ENCODE measurements around the gene CYBA. TPM values are rescaled to one million over a fixed set of nuclear protein-coding genes. Genes with fewer than 3 reads are reported as not detected.
A peak's percentile ranks its signal among the peaks of the same experiment; 100 is the strongest.

Gene CYBA
- total RNA-seq, 3 donors from 2014 or later (not counting 1 experiment from before 2014, with no cell fraction given) = 1,001 to 1,351 (median 1,051) TPM

DNA sequence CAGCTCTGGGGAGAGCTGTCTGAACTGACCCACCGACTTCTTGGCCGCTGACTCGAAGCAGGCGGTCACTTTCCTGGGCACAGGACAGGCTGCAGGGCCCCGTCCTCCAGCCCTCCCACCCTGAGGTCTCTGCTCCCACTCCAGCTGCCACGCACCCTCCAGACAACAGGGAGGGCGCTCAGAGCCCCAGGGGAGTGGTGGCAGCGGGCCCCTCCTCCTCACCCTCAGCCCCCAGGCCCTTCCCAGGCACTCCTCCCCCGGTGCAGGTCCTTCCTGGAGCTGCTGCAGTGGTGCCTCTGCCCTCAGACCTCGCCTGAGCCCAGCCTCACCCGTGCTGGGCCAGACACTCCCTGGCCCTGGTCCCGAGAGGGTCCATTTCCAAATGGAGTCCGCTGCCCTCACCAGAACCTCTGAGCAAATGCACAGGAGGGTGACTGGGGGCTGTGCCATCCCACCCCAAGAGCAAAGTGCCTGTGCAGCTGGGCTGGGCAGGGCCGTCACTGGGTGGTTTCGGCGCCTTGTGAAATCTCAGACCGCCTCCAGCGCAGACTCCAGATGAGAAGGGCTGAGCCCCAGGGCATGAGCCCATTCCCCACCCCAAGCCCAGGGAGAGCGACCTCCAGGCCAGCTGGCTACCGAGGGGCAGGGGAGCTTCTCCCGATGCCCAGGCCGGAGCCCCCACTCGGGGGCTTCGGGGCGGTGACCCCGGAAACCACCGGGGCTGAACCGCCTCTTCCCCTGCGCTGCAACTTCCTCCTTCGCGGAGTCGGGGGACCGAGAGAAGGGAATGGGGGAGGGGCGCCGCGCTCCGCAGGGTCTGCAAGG lies 717 bp downstream of the CYBA start:
- Histone ChIP-seq H3K27me3 (ENCODE audit: control insufficient read depth, insufficient read depth, low read length) (no peaks in the 10 kb centered on the region), H3K9me3 (ENCODE audit: control insufficient read depth, insufficient read depth, low read length) (no peaks in the 10 kb centered on the region), H3K4me1 (ENCODE audit: control insufficient read depth, insufficient read depth, low read length) (peaks cover 92% of the 10 kb centered on the region), H3K27ac (ENCODE audit: low read length) (peak overlapping the region; percentile 99), H3K36me3 (ENCODE audit: control insufficient read depth, insufficient read depth, low read length) (peaks cover 36% of the 10 kb centered on the region), H3K4me3 (ENCODE audit: low read length) (peak overlapping the region; percentile 87)
- no peaks in the 10 kb centered on the region for H3K36me3 Mint-ChIP-seq
- no peaks in the 10 kb centered on the region for H3K9me3 Mint-ChIP-seq
- ATAC-seq (peak; percentile 10 to 25 (median 18)), DNase-seq (peak; percentile 61 to 65)
- WGBS (ENCODE audit: insufficient coverage) = 9% methylated on average over 37 of the region's 37 CpGs
- H3K27ac Mint-ChIP-seq = peak overlapping the region; percentile 96 to 99
- H3K27me3 Mint-ChIP-seq (ENCODE audit: low read depth in 2 of 2) = no peaks in the 10 kb centered on the region
- peaks cover 46 to 74% of the 10 kb centered on the region in 2 donors for H3K4me1 Mint-ChIP-seq
- H3K4me3 Mint-ChIP-seq = peak overlapping the region; percentile 95
- intact Hi-C loops (cut with micrococcal nuclease) = loop anchor here (2.0 to 5.0 kb wide), 2 partner anchors 51 to 1263 kb away; no protein-coding TSS in a partner anchor
- TF ChIP-seq, protein P1, sequence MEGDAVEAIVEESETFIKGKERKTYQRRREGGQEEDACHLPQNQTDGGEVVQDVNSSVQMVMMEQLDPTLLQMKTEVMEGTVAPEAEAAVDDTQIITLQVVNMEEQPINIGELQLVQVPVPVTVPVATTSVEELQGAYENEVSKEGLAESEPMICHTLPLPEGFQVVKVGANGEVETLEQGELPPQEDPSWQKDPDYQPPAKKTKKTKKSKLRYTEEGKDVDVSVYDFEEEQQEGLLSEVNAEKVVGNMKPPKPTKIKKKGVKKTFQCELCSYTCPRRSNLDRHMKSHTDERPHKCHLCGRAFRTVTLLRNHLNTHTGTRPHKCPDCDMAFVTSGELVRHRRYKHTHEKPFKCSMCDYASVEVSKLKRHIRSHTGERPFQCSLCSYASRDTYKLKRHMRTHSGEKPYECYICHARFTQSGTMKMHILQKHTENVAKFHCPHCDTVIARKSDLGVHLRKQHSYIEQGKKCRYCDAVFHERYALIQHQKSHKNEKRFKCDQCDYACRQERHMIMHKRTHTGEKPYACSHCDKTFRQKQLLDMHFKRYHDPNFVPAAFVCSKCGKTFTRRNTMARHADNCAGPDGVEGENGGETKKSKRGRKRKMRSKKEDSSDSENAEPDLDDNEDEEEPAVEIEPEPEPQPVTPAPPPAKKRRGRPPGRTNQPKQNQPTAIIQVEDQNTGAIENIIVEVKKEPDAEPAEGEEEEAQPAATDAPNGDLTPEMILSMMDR (IDR thresholded peaks at IDR 0.05) = no peak

DNA sequence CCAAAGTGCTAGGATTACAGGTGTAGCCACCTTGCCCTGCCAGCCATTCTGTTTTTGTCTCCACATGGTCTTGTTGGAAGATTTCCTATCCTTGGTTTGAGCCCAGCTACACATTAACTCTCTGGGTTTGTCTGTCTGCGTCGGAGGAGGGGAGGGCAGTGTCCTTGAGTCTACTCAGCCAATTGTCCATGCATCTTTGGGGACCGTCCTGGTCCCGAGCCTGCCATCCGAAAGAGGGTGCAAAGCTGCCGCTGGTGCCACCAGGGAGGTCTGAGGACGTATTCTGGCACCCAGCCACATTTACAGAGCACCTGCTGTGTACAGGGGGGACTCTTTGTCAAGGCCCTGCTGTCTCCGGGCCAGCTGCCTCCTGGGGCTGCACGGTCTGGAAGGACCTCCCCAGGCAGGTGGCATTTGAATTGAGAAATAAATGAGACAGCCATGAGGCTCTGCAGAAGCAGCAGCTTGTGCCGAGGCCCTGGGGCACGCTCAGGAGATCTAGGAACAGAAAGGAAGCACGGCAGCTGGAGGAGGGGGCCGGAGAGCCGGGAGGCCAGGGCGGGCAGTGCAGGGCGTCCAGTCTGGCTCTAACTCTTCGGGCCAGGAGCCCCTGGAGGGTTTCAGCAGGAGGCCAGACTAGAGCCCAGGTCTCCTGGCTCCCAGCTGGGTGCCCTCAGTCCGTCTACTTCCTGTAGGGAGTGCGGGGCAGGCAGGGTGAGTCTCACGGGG lies 1.5 kb downstream of the CYBA start:
- Histone ChIP-seq H3K4me1 (ENCODE audit: control insufficient read depth, insufficient read depth, low read length) (peaks cover 88% of the 10 kb centered on the region), H3K36me3 (ENCODE audit: control insufficient read depth, insufficient read depth, low read length) (peaks cover 38% of the 10 kb centered on the region), H3K27me3 (ENCODE audit: control insufficient read depth, insufficient read depth, low read length) (no peaks in the 10 kb centered on the region), H3K9me3 (ENCODE audit: control insufficient read depth, insufficient read depth, low read length) (no peaks in the 10 kb centered on the region), H3K27ac (ENCODE audit: low read length) (peak overlapping the region; percentile 99), H3K4me3 (ENCODE audit: low read length) (peak overlapping the region; percentile 87)
- no peaks in the 10 kb centered on the region for H3K9me3 Mint-ChIP-seq
- H3K36me3 Mint-ChIP-seq = no peaks in the 10 kb centered on the region
- no peaks in the 10 kb centered on the region for H3K27me3 Mint-ChIP-seq (ENCODE audit: low read depth in 2 of 2)
- H3K4me3 Mint-ChIP-seq = peak overlapping the region; percentile 95
- peaks cover 46 to 74% of the 10 kb centered on the region in 2 donors for H3K4me1 Mint-ChIP-seq
- intact Hi-C loops (cut with micrococcal nuclease) = no loop called here
- ATAC-seq (no peak), DNase-seq (no peak)
- H3K27ac Mint-ChIP-seq = peak overlapping the region; percentile 96 to 99
- 77% methylated on average over 20 of the region's 20 CpGs for WGBS (ENCODE audit: insufficient coverage)
- TF ChIP-seq, protein P1 (IDR thresholded peaks at IDR 0.05) = no peak

DNA sequence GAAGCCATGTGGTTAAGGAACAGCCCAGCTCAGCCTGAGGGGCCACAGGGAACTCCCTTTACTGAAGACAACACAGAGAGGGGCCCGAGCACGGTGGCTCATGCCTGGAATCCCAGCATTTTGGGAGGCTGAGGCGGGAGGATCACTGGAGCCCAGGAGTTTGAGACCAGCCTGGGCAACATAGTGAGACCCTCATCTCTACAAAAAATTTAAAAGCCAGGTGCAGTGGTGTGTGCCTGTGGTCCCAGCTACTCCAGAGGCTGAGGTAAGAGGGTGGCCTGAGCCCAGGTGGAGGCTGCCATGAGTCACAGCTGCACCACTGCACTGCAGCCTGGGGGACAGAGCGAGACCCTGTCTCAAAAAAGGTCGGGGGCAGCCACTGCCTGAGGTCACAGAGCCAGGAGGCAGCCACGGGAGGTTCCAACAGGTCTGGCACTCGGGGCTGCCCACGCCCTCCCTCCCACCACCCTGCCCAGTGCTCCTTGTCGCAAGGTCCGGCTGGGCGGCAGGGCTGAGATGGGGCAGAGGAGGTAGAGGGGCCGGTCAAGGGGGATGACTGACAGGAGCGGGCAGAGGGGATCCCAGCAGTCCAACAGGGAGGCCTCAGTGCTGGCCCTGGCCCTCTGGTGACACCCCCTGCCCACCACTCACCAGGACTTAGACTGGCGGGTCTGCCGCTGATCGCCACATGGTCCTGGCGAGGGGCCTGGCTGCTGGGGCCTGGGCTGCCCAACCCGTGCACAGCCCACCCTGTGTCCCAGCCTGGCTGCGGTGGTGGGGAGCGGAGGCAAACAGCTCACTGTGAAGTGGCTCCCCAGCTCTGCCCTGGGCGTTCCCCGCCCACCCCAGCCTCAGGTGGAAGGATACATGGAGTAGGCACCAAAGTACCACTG lies 3.4 kb downstream of the CYBA start:
- DNase-seq = no peak
- Histone ChIP-seq H3K36me3 (ENCODE audit: control insufficient read depth, insufficient read depth, low read length) (peaks cover 53% of the 10 kb centered on the region), H3K4me1 (ENCODE audit: control insufficient read depth, insufficient read depth, low read length) (peaks cover 74% of the 10 kb centered on the region), H3K4me3 (ENCODE audit: low read length) (no peak overlapping the region), H3K9me3 (ENCODE audit: control insufficient read depth, insufficient read depth, low read length) (no peaks in the 10 kb centered on the region), H3K27me3 (ENCODE audit: control insufficient read depth, insufficient read depth, low read length) (no peaks in the 10 kb centered on the region), H3K27ac (ENCODE audit: low read length) (peak overlapping the region; percentile 41)
- Mint-ChIP-seq H3K27me3 (ENCODE audit: low read depth in 2 of 2) (no peaks in the 10 kb centered on the region), H3K36me3 (no peaks in the 10 kb centered on the region), H3K4me1 (peaks cover 34 to 65% of the 10 kb centered on the region in 2 donors), H3K9me3 (no peaks in the 10 kb centered on the region), H3K27ac (peak overlapping the region in 1 of 2 donors; percentile 73), H3K4me3 (peak overlapping the region; percentile 31)
- TF ChIP-seq, protein P1 (IDR thresholded peaks at IDR 0.05) = no peak
- 94% methylated on average over 22 of the region's 22 CpGs for WGBS (ENCODE audit: insufficient coverage)
- intact Hi-C loops (cut with micrococcal nuclease) = no loop called here
- ATAC-seq = no peak
